HFF-Myc (cell line): ENCODE results near the gene TBCCD1.
A peak's percentile ranks its signal among the peaks of the same experiment; 100 is the strongest.
"Not testable (repeated sequence)": the region's sequence is repeated elsewhere in the genome, so short reads cannot be mapped to it uniquely, and the experiment has no call there.

Experiments
- DNase-seq: peaks from one replicate; pipeline ENCODE4 v3.0.0-alpha.2; 2011; ENCODE audit warnings: low read depth; ENCODE audit errors: extremely low read depth
- H3K4me3 ChIP-seq: replicated peaks from 2 replicates; pipeline ENCODE4 v1.5.1; 2011; ENCODE audit warnings: low read depth, mild to moderate bottlenecking, control low read depth, low read length
- TF ChIP-seq, protein P1 (sequence below): IDR thresholded peaks from 2 replicates; pipeline ENCODE4 v1.5.1; 2012; ENCODE audit warnings: mild to moderate bottlenecking, low read depth, low read length, control low read depth; ENCODE audit errors: missing control alignments

Gene TBCCD1

DNA sequence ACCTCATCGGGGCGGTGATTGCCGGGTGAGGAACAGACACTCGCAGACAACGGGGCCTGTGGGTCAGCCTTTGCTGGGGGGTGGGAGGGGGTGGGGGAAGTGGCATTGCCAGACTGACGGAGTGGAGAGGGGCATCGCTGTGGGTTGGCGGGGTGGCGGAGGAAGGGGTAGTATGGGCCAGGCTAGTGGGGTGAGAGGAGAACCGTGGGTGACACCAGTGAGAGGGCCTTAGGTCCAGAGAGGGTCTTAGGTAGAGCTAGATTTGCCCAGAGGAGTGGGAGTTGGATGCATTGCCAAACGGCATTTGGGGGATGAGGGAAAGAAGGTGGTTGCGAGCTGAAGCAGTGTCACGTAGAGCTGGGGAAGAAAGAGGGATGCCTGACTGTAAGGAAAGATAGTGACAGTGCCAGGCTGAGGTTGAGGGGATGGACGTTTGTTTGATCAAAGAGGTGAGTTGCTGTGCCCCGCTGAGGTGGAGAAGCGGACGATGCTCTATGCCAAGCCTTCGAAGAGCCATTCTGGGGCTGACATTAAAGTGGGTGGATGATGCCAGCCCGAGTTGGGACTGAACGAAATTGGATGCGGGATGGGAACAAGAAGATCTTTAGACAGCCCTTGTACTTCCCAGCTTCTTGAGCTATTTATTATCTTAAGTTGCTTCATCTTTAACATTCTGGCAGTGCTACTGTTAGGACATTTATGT is 4.0 kb upstream of the TBCCD1 start:
- no peak for DNase-seq
- peak overlapping the region; percentile 93 for H3K4me3 ChIP-seq
- TF ChIP-seq, protein P1, sequence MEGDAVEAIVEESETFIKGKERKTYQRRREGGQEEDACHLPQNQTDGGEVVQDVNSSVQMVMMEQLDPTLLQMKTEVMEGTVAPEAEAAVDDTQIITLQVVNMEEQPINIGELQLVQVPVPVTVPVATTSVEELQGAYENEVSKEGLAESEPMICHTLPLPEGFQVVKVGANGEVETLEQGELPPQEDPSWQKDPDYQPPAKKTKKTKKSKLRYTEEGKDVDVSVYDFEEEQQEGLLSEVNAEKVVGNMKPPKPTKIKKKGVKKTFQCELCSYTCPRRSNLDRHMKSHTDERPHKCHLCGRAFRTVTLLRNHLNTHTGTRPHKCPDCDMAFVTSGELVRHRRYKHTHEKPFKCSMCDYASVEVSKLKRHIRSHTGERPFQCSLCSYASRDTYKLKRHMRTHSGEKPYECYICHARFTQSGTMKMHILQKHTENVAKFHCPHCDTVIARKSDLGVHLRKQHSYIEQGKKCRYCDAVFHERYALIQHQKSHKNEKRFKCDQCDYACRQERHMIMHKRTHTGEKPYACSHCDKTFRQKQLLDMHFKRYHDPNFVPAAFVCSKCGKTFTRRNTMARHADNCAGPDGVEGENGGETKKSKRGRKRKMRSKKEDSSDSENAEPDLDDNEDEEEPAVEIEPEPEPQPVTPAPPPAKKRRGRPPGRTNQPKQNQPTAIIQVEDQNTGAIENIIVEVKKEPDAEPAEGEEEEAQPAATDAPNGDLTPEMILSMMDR = no peak

DNA sequence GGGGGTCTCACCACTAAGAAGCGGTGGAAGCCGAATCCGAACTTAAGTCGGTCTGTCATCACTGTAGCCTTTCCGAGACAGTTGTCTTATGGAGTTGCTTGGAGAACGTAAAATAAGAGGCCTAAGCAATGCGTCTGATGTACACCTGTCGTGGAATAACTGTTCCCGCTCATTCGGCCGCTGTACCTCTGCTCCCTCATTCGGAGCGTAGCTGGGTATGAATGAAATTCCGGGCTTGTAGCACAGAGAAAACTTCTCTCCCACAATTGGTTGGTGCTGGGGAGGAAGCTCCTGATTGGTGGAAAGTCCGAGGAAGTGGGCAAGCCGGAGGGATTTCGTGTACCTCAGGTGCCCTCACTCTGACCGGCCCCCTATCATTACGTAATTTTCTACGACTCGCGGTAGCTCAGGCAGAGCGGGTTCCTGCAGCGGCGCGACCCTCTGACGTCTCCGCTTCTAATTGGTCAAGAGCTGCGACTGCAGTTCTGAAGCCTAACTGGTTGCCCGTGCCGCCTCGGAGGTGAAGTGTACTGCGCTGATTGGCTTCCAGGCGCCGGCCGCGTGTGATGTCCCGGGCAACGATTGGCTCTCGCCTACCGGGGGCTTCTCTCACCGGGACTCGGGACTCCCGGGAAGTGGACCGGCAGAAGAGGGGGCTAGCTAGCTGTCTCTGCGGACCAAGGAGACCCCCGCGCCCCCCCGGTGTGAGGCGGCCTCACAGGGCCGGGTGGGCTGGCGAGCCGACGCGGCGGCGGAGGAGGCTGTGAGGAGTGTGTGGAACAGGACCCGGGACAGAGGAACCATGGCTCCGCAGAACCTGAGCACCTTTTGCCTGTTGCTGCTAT is 3.2 kb upstream of the TBCCD1 start, which contains the start of gene DNAJB11:
Gene DNAJB11 (plus strand): TSS at position 625 of the 845 bp plus-strand sequence. CDS start 178 bp downstream, at position 803.
- peak; percentile 99 for DNase-seq
- peak within 1 kb of the TSS; percentile 93 for H3K4me3 ChIP-seq
- TF ChIP-seq, protein P1 = no peak

- DNase-seq = no peak
- TF ChIP-seq, protein P1 = no peak
- H3K4me3 ChIP-seq = peak overlapping the region; percentile 93
Measured at GRCh38 chr3:186569779-186570095, 2.6 kb upstream of the TBCCD1 start.

GRCh38 chr3:186569361-186569760 is 2.2 kb upstream of the TBCCD1 start:
- not testable (repeated sequence) for DNase-seq
- H3K4me3 ChIP-seq = peak overlapping the region; percentile 93

- H3K4me3 ChIP-seq = peak overlapping the region; percentile 75
- no peak for DNase-seq
- TF ChIP-seq, protein P1 = no peak
Measured at GRCh38 chr3:186566772-186567071, 417 bp downstream of the TBCCD1 start.

GRCh38 chr3:186564586-186564985 is 2.6 kb downstream of the TBCCD1 start:
- H3K4me3 ChIP-seq = no peak overlapping the region
- TF ChIP-seq, protein P1 = no peak
- DNase-seq = no peak

DNA sequence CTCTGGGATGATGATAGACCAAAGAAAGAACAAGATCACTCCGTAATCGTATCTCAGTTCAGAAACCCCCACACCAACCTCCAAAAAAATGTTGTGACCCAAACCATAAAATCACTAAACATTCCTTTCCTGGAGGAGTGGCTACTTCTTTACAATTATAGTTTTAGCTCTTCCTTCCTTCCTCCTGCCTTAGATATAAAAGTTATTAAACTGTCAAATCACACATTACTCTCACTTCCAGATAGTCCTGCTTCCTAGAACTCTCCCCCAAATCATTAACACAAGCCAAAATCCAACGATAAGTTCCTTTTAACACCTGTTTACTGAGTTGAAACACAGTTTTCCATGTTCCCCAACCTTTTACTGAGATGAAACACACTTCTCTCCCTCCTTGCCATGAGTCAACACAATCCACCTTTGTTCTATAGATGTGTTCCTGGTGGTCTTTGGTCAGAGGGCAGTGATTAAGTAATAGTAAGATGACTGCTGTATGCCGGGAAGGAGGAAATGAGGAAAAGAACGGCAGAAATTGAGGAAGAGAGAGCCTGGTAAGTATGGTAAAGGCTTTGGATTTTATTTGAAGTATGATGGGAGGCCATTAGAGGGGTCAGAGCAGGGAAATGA is 14.6 kb downstream of the TBCCD1 start:
- no peak overlapping the region for H3K4me3 ChIP-seq
- no peak for DNase-seq
- TF ChIP-seq, protein P1 = no peak
